Astrocyte of the hippocampus (primary cell): Measurements from ENCODE around the gene POTEJ.
"Not testable (repeated sequence)": the region's sequence is repeated elsewhere in the genome, so short reads cannot be mapped to it uniquely, and the experiment has no call there.

Experiments used
- DNase-seq: peaks from one replicate; pipeline ENCODE4 v3.0.0; 2011; ENCODE audit warnings: low read depth, low spot score

The POTEJ gene

DNA sequence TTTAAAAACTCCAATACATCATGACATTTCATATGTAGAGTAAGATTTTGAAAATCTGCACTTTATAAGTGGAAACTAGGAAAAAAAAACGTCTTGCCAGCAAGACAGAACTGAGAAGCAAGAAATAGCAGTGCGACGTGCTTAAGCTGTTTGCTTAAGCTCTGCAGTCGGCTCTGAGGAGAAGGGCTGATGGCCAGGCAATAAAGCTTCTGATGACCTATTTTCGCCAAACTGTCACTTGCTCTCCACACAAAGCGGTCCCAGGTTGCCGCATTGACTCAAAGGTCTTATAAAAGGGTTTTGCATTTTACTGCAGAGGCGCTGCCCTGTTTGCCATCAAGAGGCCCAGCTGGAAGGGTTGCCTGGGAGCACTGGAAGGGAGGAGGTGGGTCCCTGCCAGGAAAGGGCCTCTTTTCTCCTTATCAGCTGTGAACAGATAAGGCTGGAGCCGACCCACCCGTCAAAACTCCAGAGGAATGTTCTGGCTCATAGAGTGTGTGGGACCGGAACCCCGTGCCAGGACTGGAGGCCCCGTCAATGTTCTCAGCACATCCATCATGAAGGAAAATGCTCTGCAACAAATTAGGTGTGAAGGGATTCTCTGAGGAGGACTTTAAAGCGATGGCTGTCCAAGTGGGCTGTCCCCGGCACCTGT, 9.5 kb upstream of the POTEJ start:
- not testable (repeated sequence) for DNase-seq

DNA sequence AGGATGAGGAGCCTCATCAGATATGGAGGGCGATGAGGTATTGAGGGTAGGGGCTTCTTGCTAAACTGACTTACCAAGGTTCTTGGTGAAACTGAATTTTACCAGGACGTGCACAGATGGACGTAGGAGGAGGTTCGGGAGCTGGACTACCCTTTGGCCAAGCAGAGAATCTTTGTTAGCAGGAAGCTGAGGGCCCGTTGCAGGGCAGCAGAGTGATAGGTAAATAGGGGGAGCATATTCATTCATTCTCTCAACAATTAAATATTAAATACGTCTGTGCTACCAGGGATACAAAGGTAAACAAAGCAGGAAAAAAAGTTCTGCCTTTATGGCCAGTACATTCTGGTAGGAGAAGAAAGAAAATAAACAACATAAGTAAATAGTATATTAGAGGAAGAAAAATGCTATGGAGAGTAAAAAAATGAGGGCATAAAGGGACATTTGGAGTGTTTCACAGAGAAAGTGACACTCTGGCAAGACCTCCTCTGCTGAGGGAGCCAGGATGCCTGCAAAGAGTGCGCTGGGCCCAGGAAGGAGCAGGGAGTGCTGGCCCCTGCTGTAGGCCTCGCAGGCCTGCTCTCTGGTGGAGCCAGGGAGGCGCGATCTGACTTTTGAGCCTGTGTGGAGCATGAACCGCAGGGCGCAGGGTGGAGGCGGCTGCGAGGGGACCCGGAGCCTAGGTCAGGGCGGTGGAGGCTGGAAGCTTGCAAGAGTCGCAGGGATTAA, 2.8 kb upstream of the POTEJ start:
- DNase-seq, result not testable (repeated sequence)

GRCh38 chr2:130609002-130609920, 2.0 kb upstream of the POTEJ start:
- DNase-seq, result not testable (repeated sequence)

DNA sequence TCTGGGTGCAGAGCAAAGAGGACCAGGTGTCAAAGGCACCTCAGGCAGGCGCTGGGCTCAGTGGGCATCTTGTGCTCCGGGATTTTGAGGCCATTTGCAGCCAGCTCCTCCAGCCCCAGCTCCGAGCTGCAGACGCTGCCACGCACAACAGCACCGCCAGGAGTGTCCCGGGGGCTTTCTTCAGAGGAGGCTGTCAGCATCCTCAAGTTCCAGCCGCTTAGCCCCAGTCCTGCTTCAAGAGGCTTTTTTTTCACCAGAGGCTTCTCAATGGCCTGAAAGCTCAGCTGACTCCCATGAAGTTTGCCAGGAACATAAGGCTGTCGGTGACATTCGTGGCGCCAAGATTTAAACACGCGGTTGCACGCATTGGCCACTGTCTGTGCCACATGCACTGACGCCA, 754 bp upstream of the POTEJ start:
- not testable (repeated sequence) for DNase-seq

- DNase-seq, result not testable (repeated sequence)
These were observed 17.7 kb downstream of the POTEJ start for GRCh38 chr2:130628784-130629475.

DNA sequence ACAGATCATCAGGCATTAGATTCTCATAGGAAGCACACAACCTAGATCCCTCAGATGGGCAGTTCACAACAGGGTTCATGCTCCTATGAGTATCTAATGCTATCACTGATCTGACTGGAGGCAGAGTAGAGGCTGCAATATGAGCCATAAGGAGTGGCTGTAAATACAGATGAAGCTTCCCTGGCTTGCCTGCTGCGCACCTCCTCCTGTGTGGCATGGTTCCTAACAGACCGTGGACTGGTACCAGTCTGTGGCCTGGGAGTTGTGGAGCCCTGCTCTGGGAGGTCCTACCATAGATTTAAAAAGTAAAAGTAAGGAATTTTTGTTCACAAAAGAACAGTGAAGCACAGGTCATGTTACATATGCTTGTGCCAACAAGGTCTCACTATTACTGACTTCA, 27.7 kb downstream of the POTEJ start:
- DNase-seq, result not testable (repeated sequence)

GRCh38 chr2:130641688-130642087, 30.4 kb downstream of the POTEJ start:
- DNase-seq, result not testable (repeated sequence)

DNA sequence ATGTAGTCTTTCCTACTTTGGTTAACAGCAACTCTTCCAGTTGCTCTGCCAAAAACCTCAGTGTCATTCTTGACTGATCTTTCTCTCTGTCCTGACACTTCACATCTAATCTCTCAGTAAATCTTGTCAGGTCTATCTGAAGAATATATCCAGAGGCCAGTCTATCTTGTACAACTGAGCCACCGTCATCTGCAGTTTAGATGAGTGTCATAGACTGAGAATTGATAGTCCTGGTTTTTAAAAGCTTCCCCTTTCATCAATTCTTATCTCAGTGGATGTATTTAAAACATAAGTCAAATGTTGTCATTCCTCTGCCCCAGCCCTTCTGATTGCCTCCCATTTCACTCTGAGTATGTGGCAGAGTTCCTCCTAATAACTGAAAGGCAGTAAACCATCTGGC, 38.0 kb downstream of the POTEJ start:
- DNase-seq, result not testable (repeated sequence)

DNA sequence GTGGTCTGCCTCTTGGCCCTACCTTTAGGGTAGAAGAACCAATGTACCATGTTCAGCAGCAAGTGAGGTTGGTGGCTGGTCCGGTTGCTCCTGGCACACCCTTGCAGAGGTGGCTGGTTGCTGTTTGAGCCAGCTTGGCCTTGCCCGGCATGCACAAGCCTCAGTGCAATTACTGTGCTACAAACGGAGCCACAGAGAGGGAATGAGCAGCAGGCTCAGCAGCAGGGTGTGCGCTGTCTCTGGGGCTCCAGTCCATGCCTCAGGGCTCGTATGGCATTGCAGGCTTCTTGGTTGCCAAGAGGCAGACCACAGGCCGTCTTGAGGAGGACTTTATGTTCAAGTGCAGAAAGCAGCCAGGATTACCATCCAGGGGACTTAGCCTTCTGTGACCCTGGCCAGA, 53.3 kb downstream of the POTEJ start:
- not testable (repeated sequence) for DNase-seq

- not testable (repeated sequence) for DNase-seq
These were observed 54.4 kb downstream of the POTEJ start for GRCh38 chr2:130665596-130665995.

DNA sequence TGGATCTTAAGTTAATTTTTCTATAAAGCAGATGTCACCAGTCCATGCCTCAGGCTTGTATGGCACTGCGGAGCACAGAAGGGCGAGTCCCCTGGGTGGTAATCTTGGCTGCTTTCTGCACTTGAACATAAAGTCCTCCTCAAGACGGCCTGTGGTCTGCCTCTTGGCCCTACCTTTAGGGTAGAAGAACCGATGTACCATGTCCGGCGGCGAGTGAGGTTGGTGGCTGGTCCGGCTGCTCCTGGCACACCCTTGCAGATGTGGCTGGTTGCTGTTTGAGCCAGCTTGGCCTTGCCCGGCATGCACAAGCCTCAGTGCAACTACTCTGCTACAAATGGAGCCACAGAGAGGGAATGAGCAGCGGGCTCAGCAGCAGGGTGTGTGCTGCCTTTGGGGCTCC, 56.3 kb downstream of the POTEJ start:
- DNase-seq, result not testable (repeated sequence)

GRCh38 chr2:130670026-130670745, 58.9 kb downstream of the POTEJ start:
- DNase-seq, result not testable (repeated sequence)

DNA sequence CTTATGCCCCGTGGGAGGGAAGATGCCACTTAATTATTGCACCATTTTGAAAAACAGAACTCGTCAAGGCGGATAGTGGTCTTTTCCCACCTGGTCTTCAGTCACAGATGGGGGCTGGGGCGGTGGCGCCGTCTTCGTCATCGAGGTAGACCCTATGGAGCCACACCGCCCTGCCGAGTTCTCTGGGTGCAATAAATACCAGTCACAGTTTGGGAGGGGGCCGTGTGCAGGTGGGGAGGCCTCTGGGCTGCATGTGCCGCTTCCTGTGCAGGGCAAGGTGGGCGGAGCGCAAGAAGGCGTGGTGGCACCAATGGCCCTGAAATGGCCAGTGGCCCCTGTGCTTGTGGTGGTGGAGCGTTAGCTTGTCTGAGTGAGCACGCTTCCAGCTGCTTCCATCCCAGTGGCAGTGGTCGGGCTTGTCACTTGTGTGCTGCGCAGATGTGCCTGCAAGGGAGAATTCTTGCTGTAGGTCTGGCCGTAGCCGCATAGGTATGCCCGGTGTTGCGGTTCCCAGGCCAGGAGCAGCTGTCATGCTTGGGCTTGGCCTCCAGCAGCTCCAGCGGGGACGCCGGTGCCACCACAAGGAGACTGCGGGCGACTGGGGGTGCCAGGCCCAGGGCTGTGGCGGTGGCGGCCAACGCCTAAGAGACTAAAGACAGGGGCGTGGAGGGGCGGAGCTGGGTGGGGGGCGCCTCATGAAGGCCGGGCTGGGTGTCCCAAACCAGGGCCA, 81.0 kb downstream of the POTEJ start:
- DNase-seq, result not testable (repeated sequence)

DNA sequence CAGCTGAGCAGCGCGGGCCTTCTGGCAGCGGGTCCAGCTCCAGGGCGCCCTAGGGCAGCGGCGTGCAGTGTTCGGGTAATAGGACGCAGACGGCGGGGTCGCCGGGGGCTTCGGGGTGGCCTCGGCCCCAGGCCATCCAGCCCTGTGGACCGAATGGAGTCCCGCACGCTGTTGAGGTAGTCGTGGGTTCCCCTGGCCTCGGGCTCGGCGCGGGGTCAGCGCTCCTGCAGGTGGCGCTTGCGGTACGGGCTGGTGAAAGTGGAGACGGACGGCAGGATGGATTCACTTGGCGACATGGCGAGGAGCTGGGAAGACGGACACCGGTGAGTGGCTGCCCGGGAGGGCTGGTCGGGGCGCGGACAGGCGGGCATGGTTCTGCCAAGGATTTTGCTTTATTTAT, 82.2 kb downstream of the POTEJ start:
- peak; percentile 42 for DNase-seq

GRCh38 chr2:130703250-130703649, 92.0 kb downstream of the POTEJ start:
- DNase-seq, result not testable (repeated sequence)
